22Rv1 (cell line): ENCODE measurements around the gene ANK2.

Experiments used
- H3K27ac ChIP-seq: fragments of 450-650 bp; 2 replicates; pipeline ENCODE4 v1.5.1; 2017
- ZFX ChIP-seq: fragments of 450-650 bp; IDR thresholded peaks from 2 replicates; pipeline ENCODE4 v1.6.1; 2017; ENCODE audit warnings: antibody characterized with exemption, borderline replicate concordance
- TF ChIP-seq, protein P1 (sequence below): fragments of 450-650 bp; IDR thresholded peaks from 2 replicates; pipeline ENCODE4 v1.5.1; 2017; ENCODE audit warnings: mild to moderate bottlenecking

ANK2 gene

DNA sequence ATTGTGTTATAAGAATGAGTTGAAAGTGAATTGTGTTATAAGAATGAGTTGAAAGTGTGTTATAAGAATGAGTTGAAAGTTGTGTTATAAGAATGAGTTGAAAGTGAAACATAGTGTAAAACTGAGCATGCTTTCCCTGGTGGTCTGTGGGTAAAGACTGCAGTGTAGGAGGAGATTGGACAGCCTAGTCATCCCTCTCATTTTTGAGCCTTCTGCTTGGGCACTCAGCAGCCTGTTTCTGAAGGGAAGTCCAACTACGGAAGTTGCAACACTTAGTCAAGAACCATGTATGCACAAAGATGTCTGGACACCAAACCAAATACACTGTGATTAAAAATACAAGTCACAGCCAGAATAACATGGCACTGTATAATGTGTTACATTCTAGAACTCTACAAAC lies 72.6 kb downstream of the ANK2 start:
- TF ChIP-seq, protein P1, sequence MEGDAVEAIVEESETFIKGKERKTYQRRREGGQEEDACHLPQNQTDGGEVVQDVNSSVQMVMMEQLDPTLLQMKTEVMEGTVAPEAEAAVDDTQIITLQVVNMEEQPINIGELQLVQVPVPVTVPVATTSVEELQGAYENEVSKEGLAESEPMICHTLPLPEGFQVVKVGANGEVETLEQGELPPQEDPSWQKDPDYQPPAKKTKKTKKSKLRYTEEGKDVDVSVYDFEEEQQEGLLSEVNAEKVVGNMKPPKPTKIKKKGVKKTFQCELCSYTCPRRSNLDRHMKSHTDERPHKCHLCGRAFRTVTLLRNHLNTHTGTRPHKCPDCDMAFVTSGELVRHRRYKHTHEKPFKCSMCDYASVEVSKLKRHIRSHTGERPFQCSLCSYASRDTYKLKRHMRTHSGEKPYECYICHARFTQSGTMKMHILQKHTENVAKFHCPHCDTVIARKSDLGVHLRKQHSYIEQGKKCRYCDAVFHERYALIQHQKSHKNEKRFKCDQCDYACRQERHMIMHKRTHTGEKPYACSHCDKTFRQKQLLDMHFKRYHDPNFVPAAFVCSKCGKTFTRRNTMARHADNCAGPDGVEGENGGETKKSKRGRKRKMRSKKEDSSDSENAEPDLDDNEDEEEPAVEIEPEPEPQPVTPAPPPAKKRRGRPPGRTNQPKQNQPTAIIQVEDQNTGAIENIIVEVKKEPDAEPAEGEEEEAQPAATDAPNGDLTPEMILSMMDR, result no peak
- no peak for TF ChIP-seq ZFX
- H3K27ac ChIP-seq, result no peak overlapping the region

DNA sequence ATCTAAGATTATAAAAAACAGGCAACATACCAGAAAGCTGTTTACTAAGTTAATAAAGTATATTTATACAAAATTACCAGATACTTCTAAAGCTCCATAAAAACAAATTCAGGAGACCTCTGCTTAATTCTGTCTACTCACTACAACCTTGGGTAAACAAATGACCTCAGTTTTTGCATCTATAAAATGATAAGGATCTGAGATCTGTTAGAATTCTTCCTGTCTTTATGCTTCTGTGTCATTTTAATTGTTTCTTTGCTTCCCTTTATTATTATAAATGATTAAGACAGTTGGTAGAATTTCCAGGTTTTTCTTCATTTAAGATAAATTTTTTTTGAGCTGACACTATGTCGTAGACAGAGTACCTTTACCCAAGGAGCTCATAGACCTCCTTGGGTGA lies 76.0 kb downstream of the ANK2 start:
- TF ChIP-seq, protein P1, result no peak
- no peak for TF ChIP-seq ZFX
- H3K27ac ChIP-seq, result peak overlapping the region; percentile 43

DNA sequence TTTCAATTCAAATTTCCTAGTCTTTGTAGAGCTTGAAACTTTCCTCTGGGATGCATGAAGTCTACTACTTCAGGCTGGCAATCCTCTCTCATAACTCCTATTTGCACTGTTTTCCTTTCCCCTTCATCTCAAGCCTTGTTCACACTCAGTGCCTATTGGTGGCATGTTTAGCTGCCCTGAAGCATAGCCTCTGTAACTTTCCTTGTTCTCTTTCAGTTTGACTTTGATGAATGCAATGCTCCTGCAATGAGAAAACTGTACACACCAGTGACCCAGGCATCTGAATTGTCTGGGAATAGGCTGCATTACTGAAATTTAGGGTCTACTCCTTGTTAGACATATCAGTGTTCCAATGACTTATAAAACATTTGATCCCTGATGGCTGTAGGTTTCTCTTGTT lies 81.7 kb downstream of the ANK2 start:
- H3K27ac ChIP-seq, result no peak overlapping the region
- TF ChIP-seq ZFX, result no peak
- TF ChIP-seq, protein P1, result no peak

DNA sequence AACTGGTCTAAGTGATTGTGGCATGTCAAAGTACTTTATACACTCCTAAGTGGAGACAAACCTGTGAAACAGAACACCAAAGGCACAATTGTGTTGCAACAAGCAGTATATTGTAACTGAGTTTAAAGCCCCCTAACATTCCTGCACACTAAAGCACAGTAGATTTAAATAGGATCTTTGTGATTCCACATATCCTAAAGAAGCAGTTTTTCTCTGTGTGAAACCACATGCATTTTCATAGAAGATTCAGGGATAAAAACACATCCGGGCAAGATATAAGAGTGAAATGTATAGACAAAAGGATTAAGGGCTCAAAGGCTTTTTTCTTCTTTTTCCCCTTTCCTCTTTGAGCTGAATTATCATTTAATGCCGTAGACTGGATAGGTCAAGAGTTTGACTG lies 82.2 kb downstream of the ANK2 start:
- H3K27ac ChIP-seq, result no peak overlapping the region
- TF ChIP-seq, protein P1, result no peak
- TF ChIP-seq ZFX, result no peak

DNA sequence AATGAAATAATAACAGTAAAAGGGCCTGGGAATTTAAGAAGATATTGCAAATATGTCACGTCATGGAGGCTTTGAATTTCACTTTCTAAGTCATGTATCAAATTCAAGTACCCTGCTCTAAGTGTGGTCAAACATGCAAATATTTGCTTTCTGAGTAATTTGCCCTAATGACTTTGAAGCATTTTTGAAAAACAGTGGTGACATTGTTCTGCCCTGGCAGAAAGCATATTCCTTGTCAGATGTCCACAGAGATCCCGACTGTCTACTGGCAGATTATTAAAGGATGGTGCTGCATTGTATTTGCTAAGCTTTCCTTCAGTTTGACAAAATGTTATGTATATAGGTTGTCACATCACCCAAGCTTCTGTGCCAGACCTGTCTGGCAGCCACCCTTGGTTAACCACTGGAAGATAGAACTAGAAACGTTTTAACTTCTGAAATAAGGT lies 92.5 kb downstream of the ANK2 start:
- TF ChIP-seq ZFX, result no peak
- TF ChIP-seq, protein P1, result no peak
- H3K27ac ChIP-seq, result peak overlapping the region; percentile 78

DNA sequence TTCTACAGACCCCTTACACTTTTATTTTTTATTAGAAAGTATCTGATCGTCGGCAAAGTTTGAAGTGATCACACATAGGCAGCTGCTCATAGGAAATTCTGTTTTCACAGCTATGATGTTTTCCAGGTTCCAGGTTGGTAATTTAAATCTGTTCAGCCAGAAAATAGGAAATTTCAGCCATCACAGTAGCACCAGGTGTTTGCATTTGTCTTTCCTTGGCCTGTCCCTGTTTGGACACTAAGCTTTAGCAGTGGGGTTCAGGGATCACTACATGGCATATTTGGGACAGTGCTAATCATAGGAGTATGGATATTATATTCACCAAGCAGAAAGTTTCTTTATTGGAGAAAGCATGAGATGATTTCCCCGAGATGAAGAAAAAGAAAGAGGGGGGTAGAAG lies 92.9 kb downstream of the ANK2 start:
- TF ChIP-seq, protein P1, result no peak
- TF ChIP-seq ZFX, result no peak
- peak overlapping the region; percentile 78 for H3K27ac ChIP-seq

DNA sequence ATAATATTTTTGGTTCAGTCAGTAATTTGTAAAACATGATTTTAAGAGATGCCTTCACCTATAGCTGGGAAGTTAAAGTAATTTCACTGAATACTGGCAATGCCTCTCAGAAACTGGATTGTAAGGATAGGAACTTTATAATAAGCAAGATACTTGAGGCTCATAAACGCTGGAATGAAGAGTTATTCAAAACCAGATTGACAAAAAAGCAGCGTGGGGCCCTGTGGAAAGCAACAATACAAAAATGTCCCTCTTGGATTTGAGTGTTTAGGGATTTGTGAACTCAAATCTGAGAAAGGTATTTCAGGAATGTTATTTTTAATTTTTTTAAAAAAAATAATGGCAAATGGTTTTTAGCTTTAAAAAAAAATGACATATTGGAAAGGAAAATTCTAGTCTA lies 94.6 kb downstream of the ANK2 start:
- H3K27ac ChIP-seq, result no peak overlapping the region

More for the DNA sequence above, 94.6 kb downstream of the ANK2 start:
- TF ChIP-seq, protein P1, result no peak
- TF ChIP-seq ZFX, result no peak
